ENCODE measurements around the gene FAT4. TPM values are rescaled to one million over a fixed set of nuclear protein-coding genes. Genes with fewer than 3 reads are reported as not detected.
A peak's percentile ranks its signal among the peaks of the same experiment; 100 is the strongest.

The FAT4 gene
- total RNA-seq, 1 experiment from 2014 or later = 2.2 TPM

DNA sequence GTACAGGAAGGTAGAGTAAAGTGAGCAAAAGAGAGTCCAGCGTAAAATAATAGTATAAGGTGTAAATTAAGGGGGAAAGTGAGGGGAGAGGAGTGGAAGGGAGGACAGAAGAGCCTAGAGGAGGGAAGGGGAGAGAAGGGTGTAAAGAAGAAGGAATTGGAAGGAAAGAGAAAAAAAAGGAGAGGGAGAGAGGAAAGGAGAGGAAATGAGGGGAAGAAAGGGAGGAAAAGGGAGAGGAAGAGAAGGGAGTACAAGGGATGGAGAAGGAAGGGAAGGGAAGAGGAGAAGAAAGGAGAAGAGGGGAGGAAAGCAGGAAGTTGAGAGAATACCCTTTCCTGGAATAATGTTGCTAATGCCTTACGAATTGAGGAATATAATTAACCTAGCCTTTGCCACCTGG, 3.3 kb upstream of the FAT4 start:
- H3K27me3 ChIP-seq (ENCODE audit: control insufficient read depth, insufficient read depth, low read length) = peaks cover 9% of the 10 kb centered on the region
- H3K36me3 ChIP-seq (replicated peaks; ENCODE audit: control insufficient read depth, insufficient read depth, low read length) = no peaks in the 10 kb centered on the region
- H3K4me3 ChIP-seq (ENCODE audit: insufficient read depth, low read depth, low read length) = no peak overlapping the region
- DNase-seq = no peak

DNA sequence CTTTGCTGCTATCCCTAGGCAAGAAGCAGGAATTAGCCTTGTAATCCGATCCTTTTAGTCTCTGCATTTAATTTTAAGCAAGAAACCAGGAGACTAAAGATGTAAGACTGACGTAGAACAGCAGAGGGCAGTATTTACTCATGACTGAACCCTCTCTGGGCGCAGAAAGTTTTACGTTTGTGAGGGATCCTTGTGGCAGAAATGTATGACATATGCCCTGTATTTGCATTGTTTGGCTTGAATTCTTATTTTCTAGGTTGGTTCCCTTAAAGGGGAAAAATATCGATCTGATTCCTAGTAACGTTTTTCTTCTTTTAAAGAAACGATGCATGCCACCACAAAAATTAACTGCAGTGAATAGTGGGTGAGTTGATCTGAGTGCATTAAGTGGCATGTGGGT, 1.3 kb upstream of the FAT4 start:
- H3K36me3 ChIP-seq (replicated peaks; ENCODE audit: control insufficient read depth, insufficient read depth, low read length) = no peaks in the 10 kb centered on the region
- peaks cover 27% of the 10 kb centered on the region for H3K27me3 ChIP-seq (ENCODE audit: control insufficient read depth, insufficient read depth, low read length)
- DNase-seq = peak; percentile 55
- no peak overlapping the region for H3K4me3 ChIP-seq (ENCODE audit: insufficient read depth, low read depth, low read length)

DNA sequence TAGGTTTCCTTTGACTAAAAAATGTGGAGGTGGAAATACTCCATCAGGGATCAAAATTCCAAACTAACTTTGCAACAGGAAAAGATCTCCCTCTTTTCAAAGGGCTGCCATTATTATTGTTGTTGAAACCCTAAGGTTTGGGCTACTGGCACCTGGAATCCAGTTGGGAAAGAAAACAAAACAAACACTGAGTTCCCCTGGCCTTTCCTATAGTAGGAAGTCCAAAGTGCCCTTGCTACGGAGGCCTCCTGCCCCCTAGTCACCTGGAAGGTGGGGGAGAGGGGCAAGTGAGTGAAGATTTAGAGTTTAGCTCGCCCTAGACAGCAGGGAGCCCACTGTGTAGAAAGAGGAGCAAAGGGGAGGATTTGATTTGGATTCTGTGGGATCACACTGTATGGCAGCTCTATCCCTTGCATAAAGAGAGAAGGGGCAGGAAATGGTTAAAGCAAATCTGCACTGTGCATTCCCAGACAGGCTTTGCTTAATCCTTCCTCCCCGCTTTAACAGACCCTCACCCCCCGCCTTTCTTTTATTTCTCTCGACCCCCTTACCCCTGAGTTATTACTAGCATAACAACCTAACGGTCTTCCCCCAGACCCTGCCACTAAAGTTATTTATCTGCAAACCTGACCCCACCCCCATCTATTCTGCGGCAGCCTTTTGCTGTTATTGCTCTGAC, 627 bp upstream of the FAT4 start:
- Histone ChIP-seq H3K4me3 (ENCODE audit: insufficient read depth, low read depth, low read length) (peak overlapping the region; percentile 74), H3K36me3 (replicated peaks; ENCODE audit: control insufficient read depth, insufficient read depth, low read length) (no peaks in the 10 kb centered on the region), H3K27me3 (ENCODE audit: control insufficient read depth, insufficient read depth, low read length) (peaks cover 27% of the 10 kb centered on the region)
- DNase-seq = peak; percentile 20

DNA sequence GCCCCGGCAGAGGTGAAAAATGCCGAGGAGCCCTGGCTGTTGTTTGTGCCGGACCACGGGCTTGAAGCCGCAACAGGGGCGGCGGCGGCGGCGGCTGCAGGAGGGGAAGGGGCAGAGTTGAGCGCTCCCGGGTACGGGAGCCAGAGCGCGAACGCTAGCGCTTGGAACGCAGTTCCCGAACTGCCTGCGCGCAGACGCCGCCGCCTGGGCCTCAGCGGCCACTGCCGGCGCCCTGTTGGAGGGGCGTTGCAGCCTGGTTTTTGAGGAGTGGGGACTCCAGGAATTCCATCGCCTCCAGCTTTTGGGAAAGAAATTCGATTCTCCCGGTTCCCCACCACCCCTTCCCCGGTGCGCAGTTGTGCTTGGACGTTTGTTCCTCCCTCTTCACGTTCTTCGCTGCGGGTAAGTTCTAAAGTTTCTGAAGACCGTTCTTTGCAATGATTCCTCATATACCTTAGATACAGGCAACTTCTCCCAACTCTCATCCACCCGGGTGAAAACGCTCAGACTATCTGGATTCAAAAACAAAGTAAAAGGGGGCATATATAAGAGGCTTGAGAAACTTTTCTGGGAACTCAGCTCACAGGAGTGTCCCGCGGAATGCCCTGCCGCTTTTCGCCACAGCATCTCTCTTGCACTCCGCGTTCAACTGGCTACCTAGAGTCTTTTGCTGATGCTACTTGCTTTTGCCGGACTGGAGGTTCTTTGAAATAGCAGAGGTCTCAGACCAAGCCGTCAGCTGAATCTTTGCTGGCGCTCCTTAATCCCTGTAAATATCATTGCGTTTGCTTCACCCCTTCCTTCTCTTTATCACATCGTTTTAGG, 1.0 kb downstream of the FAT4 start:
- Histone ChIP-seq H3K4me3 (ENCODE audit: insufficient read depth, low read depth, low read length) (peak overlapping the region; percentile 74), H3K27me3 (ENCODE audit: control insufficient read depth, insufficient read depth, low read length) (peaks cover 27% of the 10 kb centered on the region), H3K36me3 (replicated peaks; ENCODE audit: control insufficient read depth, insufficient read depth, low read length) (no peaks in the 10 kb centered on the region)
- DNase-seq = peak; percentile 75

GRCh38 chr4:125316401-125316790, 1.6 kb downstream of the FAT4 start:
- H3K27me3 ChIP-seq (ENCODE audit: control insufficient read depth, insufficient read depth, low read length) = peaks cover 27% of the 10 kb centered on the region
- peak; percentile 52 for DNase-seq
- no peaks in the 10 kb centered on the region for H3K36me3 ChIP-seq (replicated peaks; ENCODE audit: control insufficient read depth, insufficient read depth, low read length)
- peak overlapping the region; percentile 74 for H3K4me3 ChIP-seq (ENCODE audit: insufficient read depth, low read depth, low read length)

DNA sequence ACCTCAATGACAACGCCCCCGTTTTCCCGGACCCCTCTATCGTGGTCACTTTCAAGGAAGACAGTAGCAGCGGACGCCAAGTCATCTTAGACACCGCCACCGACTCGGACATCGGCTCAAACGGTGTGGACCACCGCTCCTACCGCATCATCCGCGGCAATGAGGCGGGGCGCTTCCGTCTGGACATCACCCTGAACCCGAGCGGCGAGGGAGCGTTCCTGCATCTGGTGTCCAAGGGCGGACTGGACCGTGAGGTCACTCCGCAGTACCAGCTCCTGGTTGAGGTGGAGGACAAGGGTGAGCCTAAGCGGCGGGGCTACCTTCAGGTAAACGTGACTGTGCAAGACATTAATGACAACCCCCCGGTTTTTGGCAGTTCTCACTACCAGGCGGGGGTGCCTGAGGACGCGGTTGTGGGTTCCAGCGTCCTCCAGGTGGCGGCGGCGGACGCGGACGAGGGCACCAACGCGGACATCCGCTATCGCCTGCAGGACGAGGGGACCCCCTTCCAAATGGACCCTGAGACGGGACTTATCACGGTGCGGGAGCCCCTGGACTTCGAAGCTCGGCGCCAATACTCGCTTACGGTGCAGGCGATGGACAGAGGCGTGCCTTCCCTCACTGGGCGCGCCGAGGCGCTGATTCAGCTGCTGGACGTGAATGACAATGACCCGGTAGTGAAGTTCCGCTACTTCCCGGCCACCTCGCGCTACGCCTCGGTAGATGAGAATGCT, 2.2 kb downstream of the FAT4 start:
- peak overlapping the region; percentile 74 for H3K4me3 ChIP-seq (ENCODE audit: insufficient read depth, low read depth, low read length)
- H3K27me3 ChIP-seq (ENCODE audit: control insufficient read depth, insufficient read depth, low read length) = peaks cover 27% of the 10 kb centered on the region
- no peaks in the 10 kb centered on the region for H3K36me3 ChIP-seq (replicated peaks; ENCODE audit: control insufficient read depth, insufficient read depth, low read length)

GRCh38 chr4:125317525-125317877, 2.7 kb downstream of the FAT4 start:
- H3K36me3 ChIP-seq (replicated peaks; ENCODE audit: control insufficient read depth, insufficient read depth, low read length) = no peaks in the 10 kb centered on the region
- H3K4me3 ChIP-seq (ENCODE audit: insufficient read depth, low read depth, low read length) = peak overlapping the region; percentile 74
- peaks cover 27% of the 10 kb centered on the region for H3K27me3 ChIP-seq (ENCODE audit: control insufficient read depth, insufficient read depth, low read length)
- peak; percentile 51 for DNase-seq

More for the DNA sequence above, 2.2 kb downstream of the FAT4 start:
- DNase-seq = peak; percentile 57

DNA sequence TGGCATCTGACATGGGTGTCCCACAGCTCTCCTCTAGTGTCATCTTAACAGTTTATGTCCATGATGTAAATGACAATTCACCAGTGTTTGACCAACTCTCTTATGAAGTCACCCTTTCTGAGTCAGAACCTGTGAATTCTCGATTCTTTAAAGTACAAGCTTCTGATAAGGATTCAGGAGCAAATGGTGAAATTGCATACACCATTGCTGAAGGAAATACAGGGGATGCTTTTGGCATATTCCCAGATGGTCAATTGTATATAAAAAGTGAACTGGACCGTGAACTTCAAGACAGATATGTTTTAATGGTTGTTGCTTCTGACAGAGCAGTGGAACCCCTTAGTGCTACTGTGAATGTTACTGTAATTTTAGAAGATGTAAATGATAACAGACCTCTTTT, 4.6 kb downstream of the FAT4 start:
- no peak overlapping the region for H3K4me3 ChIP-seq (ENCODE audit: insufficient read depth, low read depth, low read length)
- DNase-seq = no peak
- no peaks in the 10 kb centered on the region for H3K36me3 ChIP-seq (replicated peaks; ENCODE audit: control insufficient read depth, insufficient read depth, low read length)
- peaks cover 27% of the 10 kb centered on the region for H3K27me3 ChIP-seq (ENCODE audit: control insufficient read depth, insufficient read depth, low read length)

GRCh38 chr4:125321709-125322365, 7.1 kb downstream of the FAT4 start:
- no peaks in the 10 kb centered on the region for H3K36me3 ChIP-seq (replicated peaks; ENCODE audit: control insufficient read depth, insufficient read depth, low read length)
- peaks cover 15% of the 10 kb centered on the region for H3K27me3 ChIP-seq (ENCODE audit: control insufficient read depth, insufficient read depth, low read length)
- no peak overlapping the region for H3K4me3 ChIP-seq (ENCODE audit: insufficient read depth, low read depth, low read length)
- DNase-seq = no peak

- no peak overlapping the region for H3K4me3 ChIP-seq (ENCODE audit: insufficient read depth, low read depth, low read length)
- no peak for DNase-seq
- H3K27me3 ChIP-seq (ENCODE audit: control insufficient read depth, insufficient read depth, low read length) = peaks cover 10% of the 10 kb centered on the region
- H3K36me3 ChIP-seq (replicated peaks; ENCODE audit: control insufficient read depth, insufficient read depth, low read length) = no peaks in the 10 kb centered on the region
Measured at GRCh38 chr4:125322366-125322730, 7.6 kb downstream of the FAT4 start.

- Histone ChIP-seq H3K4me3 (ENCODE audit: insufficient read depth, low read depth, low read length) (no peak overlapping the region), H3K36me3 (replicated peaks; ENCODE audit: control insufficient read depth, insufficient read depth, low read length) (no peaks in the 10 kb centered on the region), H3K27me3 (ENCODE audit: control insufficient read depth, insufficient read depth, low read length) (no peaks in the 10 kb centered on the region)
- no peak for DNase-seq
Measured at GRCh38 chr4:125323654-125324053, 8.9 kb downstream of the FAT4 start.

DNA sequence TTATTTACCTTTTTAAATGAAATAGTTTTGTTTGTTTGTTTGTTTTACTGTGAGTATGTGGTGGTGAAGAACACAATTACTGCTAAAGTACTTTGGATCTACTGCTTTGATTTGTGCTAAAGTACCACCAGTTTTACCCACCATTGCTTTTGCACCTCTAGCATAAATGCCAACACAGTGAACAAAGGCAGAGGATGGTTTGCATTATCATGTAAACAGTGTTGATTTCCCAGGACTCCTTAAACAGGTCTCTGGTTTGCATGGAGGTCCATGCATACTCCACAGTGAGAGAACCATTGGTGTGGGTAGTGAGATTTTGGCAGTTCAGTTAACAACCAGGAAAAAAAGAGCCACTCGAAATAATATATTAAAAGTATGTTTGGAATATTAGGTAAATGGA, 11.0 kb downstream of the FAT4 start:
- Histone ChIP-seq H3K4me3 (ENCODE audit: insufficient read depth, low read depth, low read length) (no peak overlapping the region), H3K27me3 (ENCODE audit: control insufficient read depth, insufficient read depth, low read length) (no peaks in the 10 kb centered on the region), H3K36me3 (replicated peaks; ENCODE audit: control insufficient read depth, insufficient read depth, low read length) (no peaks in the 10 kb centered on the region)
- DNase-seq = peak; percentile 6

GRCh38 chr4:125331116-125331515, 16.4 kb downstream of the FAT4 start:
- no peaks in the 10 kb centered on the region for H3K36me3 ChIP-seq (replicated peaks; ENCODE audit: control insufficient read depth, insufficient read depth, low read length)
- DNase-seq = no peak
- no peaks in the 10 kb centered on the region for H3K27me3 ChIP-seq (ENCODE audit: control insufficient read depth, insufficient read depth, low read length)
- H3K4me3 ChIP-seq (ENCODE audit: insufficient read depth, low read depth, low read length) = no peak overlapping the region

- DNase-seq = no peak
- Histone ChIP-seq H3K4me3 (ENCODE audit: insufficient read depth, low read depth, low read length) (no peak overlapping the region), H3K36me3 (replicated peaks; ENCODE audit: control insufficient read depth, insufficient read depth, low read length) (no peaks in the 10 kb centered on the region), H3K27me3 (ENCODE audit: control insufficient read depth, insufficient read depth, low read length) (no peaks in the 10 kb centered on the region)
Measured at GRCh38 chr4:125334926-125335325, 20.2 kb downstream of the FAT4 start.

All from H7 (cell line).